Islet of Langerhans (tissue), 1 donor: ENCODE data around the gene GULP1.
"Not testable (repeated sequence)": the region's sequence is repeated elsewhere in the genome, so short reads cannot be mapped to it uniquely, and the experiment has no call there.

Source experiments
- FAIRE-seq: peaks from one replicate; lab custom pipeline; 2011; peaks lifted over from hg19 to GRCh38; lab: Jason Lieb, UNC

The GULP1 gene

GRCh38 chr2:188291617-188292347 lies at the start of gene GULP1:
Gene GULP1 (plus strand): TSS chr2:188291874. CDS start chr2:188477703, 185,829 bp downstream.
- FAIRE-seq: no peak

- FAIRE-seq: no peak
Measured at GRCh38 chr2:188243381-188243780, 48.3 kb upstream of the GULP1 start.

- no peak for FAIRE-seq
Measured at GRCh38 chr2:188244383-188244782, 47.3 kb upstream of the GULP1 start.

- FAIRE-seq: no peak
Measured at GRCh38 chr2:188245230-188245629, 46.4 kb upstream of the GULP1 start.

- no peak for FAIRE-seq
Measured at GRCh38 chr2:188248513-188248912, 43.2 kb upstream of the GULP1 start.

- no peak for FAIRE-seq
Measured at GRCh38 chr2:188251034-188251433, 40.6 kb upstream of the GULP1 start.

- FAIRE-seq: no peak
Measured at GRCh38 chr2:188256420-188256819, 35.3 kb upstream of the GULP1 start.

- no peak for FAIRE-seq
Measured at GRCh38 chr2:188265315-188265714, 26.4 kb upstream of the GULP1 start.

- FAIRE-seq: no peak
Measured at GRCh38 chr2:188267776-188268175, 23.9 kb upstream of the GULP1 start.

GRCh38 chr2:188269004-188269403 lies 22.7 kb upstream of the GULP1 start:
- no peak for FAIRE-seq

- FAIRE-seq: no peak
Measured at GRCh38 chr2:188272121-188272520, 19.6 kb upstream of the GULP1 start.

- no peak for FAIRE-seq
Measured at GRCh38 chr2:188274274-188274673, 17.4 kb upstream of the GULP1 start.

- FAIRE-seq: no peak
Measured at GRCh38 chr2:188276255-188276654, 15.4 kb upstream of the GULP1 start.

- no peak for FAIRE-seq
Measured at GRCh38 chr2:188277786-188278185, 13.9 kb upstream of the GULP1 start.

GRCh38 chr2:188278388-188279092 lies 13.1 kb upstream of the GULP1 start:
- no peak for FAIRE-seq

GRCh38 chr2:188279093-188279445 lies 12.6 kb upstream of the GULP1 start:
- FAIRE-seq: no peak

GRCh38 chr2:188280811-188281222 lies 10.9 kb upstream of the GULP1 start:
- no peak for FAIRE-seq

- no peak for FAIRE-seq
Measured at GRCh38 chr2:188282907-188283306, 8.8 kb upstream of the GULP1 start.

- FAIRE-seq: not testable (repeated sequence)
Measured at GRCh38 chr2:188284251-188284650, 7.4 kb upstream of the GULP1 start.

GRCh38 chr2:188285049-188285448 lies 6.6 kb upstream of the GULP1 start:
- FAIRE-seq: no peak

GRCh38 chr2:188285774-188286173 lies 5.9 kb upstream of the GULP1 start:
- no peak for FAIRE-seq

- FAIRE-seq: no peak
Measured at GRCh38 chr2:188291142-188291616, 495 bp upstream of the GULP1 start.

- FAIRE-seq: no peak
Measured at GRCh38 chr2:188292348-188293239, 920 bp downstream of the GULP1 start.
